Activated T-cell treated with anti-CD3 and anti-CD28 coated beads, Interleukin-2, amount 50 U/mL, for 4 hours (primary cell): ENCODE measurements around the gene SPOCK1. TPM values are rescaled to one million over a fixed set of nuclear protein-coding genes. Genes with fewer than 3 reads are reported as not detected.

Experiments used
- ATAC-seq, 2 donors: fragments of 200-7000 bp; cut with Tn5 transposase; one replicate each; pipeline ENCODE4 v1.10.0; 2021
- DNase-seq: peaks from one replicate; pipeline ENCODE4 v3.0.0-alpha.2; 2020
- H3K27me3 Mint-ChIP-seq: one replicate; pipeline ENCODE4 v1.8.0; 2021; ENCODE audit warnings: low read depth, mixed read lengths
- H3K36me3 Mint-ChIP-seq: one replicate; pipeline ENCODE4 v1.8.0; 2022; ENCODE audit warnings: mixed read lengths; ENCODE audit not compliant: insufficient read depth
- H3K4me1 Mint-ChIP-seq: one replicate; pipeline ENCODE4 v1.8.0; 2021; ENCODE audit warnings: low read depth, mixed read lengths
- H3K4me3 Mint-ChIP-seq: one replicate; pipeline ENCODE4 v1.8.0; 2021; ENCODE audit warnings: mild to moderate bottlenecking, moderate library complexity, mixed read lengths
- H3K9me3 Mint-ChIP-seq: one replicate; pipeline ENCODE4 v1.8.0; 2021; ENCODE audit warnings: mixed read lengths
- total RNA-seq, 3 donors: library from RNA; stranded (reverse); gene quantifications; one replicate each; pipeline ENCODE4 v1.2.1, GENCODE V29; 2021

SPOCK1 gene
- total RNA-seq, 3 donors from 2014 or later = not detected

GRCh38 chr5:137385064-137385463 is 114.1 kb downstream of the SPOCK1 start:
- Mint-ChIP-seq H3K4me3 (no peak overlapping the region), H3K36me3 (no peaks in the 10 kb centered on the region), H3K9me3 (peaks cover 19% of the 10 kb centered on the region), H3K27me3 (no peaks in the 10 kb centered on the region), H3K4me1 (no peaks in the 10 kb centered on the region)
- DNase-seq (no peak), ATAC-seq (no peak)

- no peaks in the 10 kb centered on the region for H3K4me1 Mint-ChIP-seq
- DNase-seq (no peak), ATAC-seq (no peak)
- H3K4me3 Mint-ChIP-seq = no peak overlapping the region
- no peaks in the 10 kb centered on the region for H3K27me3 Mint-ChIP-seq
- H3K36me3 Mint-ChIP-seq = no peaks in the 10 kb centered on the region
- H3K9me3 Mint-ChIP-seq = peaks cover 19% of the 10 kb centered on the region
Measured at GRCh38 chr5:137383909-137384308, 115.2 kb downstream of the SPOCK1 start.

GRCh38 chr5:137381555-137381954 is 117.6 kb downstream of the SPOCK1 start:
- Mint-ChIP-seq H3K4me1 (no peaks in the 10 kb centered on the region), H3K36me3 (no peaks in the 10 kb centered on the region), H3K9me3 (peaks cover 19% of the 10 kb centered on the region), H3K4me3 (no peak overlapping the region), H3K27me3 (no peaks in the 10 kb centered on the region)
- DNase-seq (no peak), ATAC-seq (no peak)

DNA sequence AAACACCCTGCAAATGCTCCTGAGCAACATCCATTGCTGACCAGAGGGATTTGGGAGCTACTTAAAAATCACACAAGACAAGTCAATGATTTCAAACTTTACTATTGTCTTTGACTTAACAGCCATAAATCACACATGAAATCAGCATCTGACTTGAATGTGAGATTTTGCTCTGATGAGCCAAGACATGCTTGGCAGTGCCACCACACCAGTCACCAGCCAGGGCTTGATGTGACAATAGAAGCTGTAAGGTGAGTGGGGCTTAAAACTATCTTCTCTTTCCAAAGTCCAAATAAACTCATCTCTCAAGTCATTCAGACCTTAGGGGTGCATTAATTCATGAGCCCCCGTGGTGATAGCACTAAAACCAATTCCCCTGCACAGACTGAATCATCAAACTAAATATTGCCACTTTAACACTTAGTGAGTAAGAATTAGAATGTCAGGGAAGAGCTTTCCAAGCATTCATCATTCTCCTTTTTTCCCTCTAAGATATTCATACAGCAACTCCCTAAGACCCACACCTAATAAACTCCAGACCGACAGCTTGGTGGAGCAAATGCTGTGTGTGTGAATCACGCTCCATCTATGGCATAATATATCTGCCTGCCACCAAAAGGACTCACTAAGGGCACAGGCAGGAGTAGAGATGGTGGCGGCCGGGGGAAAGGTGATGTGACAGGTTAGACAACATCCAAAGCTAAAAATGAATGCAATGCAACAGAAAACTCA is 119.4 kb downstream of the SPOCK1 start:
- H3K4me3 Mint-ChIP-seq = no peak overlapping the region
- H3K9me3 Mint-ChIP-seq = peaks cover 19% of the 10 kb centered on the region
- no peaks in the 10 kb centered on the region for H3K4me1 Mint-ChIP-seq
- H3K27me3 Mint-ChIP-seq = no peaks in the 10 kb centered on the region
- no peaks in the 10 kb centered on the region for H3K36me3 Mint-ChIP-seq
- DNase-seq = no peak
- no peak for ATAC-seq

DNA sequence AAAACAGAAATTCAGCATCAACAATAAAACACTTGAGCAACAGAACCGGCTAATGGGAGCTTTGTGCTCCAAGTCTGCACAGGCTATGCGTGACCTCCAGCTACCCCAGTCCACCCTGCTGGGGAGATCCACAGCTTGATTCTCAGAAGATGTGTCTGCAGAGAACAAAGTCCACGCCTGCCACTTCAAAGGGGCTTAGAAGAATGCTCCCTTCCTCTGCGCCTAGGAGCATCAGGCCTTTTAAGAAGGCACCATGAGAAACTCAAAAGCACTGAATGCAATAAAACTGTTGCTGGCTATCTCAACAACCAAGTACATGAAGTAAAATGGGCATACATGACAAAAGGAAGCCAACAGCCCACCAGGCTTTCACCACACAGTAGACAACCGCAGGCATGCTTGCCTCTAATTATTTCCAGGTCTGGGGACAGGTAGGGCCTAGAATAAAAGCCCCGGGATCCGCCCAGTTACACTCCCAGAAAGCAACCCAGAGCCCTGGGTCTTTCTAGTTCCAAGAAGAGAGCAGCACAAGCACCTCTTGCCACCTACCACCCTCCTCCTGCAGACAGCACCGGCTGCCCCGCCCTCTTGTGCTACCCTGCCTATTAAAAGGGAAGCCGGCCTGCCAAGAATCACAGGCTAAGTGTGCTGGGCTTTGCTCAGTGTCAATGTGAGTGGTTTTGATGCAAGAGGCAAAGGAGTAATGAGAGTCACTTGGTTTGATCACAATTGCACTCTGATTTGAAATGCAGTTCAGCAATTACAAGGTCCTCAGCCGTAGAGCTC is 123.2 kb downstream of the SPOCK1 start:
- no peak for DNase-seq
- Mint-ChIP-seq H3K4me1 (no peaks in the 10 kb centered on the region), H3K36me3 (no peaks in the 10 kb centered on the region), H3K4me3 (no peak overlapping the region), H3K9me3 (peaks cover 7% of the 10 kb centered on the region), H3K27me3 (no peaks in the 10 kb centered on the region)
- no peak for ATAC-seq

GRCh38 chr5:137374110-137374714 is 124.9 kb downstream of the SPOCK1 start:
- H3K27me3 Mint-ChIP-seq = no peaks in the 10 kb centered on the region
- H3K36me3 Mint-ChIP-seq = no peaks in the 10 kb centered on the region
- H3K4me1 Mint-ChIP-seq = no peaks in the 10 kb centered on the region
- ATAC-seq = no peak
- no peaks in the 10 kb centered on the region for H3K9me3 Mint-ChIP-seq
- no peak for DNase-seq
- no peak overlapping the region for H3K4me3 Mint-ChIP-seq

GRCh38 chr5:137372773-137373160 is 126.4 kb downstream of the SPOCK1 start:
- H3K4me3 Mint-ChIP-seq = no peak overlapping the region
- H3K9me3 Mint-ChIP-seq = no peaks in the 10 kb centered on the region
- no peak for DNase-seq
- no peaks in the 10 kb centered on the region for H3K4me1 Mint-ChIP-seq
- no peak for ATAC-seq
- H3K36me3 Mint-ChIP-seq = no peaks in the 10 kb centered on the region
- no peaks in the 10 kb centered on the region for H3K27me3 Mint-ChIP-seq

DNA sequence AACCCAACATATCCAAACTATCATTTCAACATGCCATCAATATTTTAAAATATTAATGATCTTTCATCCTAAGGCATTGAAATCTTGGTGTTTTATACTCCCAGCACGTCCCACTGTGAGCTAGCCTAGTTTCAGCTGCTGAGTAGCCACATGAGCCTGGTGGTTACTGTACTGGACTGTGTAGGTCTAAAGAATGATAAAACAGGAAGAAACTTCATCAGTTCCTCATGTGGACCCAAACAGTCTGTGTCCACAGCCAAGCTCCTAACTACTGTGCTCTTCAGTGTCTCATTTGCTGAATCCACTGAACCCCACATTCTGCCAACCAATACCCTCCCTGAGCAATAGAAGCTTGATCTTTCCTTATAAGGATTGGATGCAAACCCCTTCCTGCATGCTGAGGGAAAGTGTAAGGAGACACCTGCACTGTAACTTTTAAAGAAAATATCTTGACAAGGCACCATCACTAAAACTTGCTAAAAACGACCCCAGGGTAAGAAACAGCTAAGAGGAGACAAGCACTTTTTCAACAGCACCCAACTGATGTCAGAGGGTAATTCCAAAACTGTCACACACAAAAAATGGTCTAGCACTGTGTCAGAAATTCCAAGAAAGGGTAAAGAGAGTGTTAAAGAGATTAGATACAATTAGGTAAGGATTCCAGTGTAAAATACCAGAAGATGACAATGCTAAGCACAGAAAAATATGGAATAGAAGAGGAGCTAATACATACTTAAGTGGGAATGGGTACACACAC is 126.9 kb downstream of the SPOCK1 start:
- ATAC-seq (no peak), DNase-seq (no peak)
- Mint-ChIP-seq H3K4me1 (no peaks in the 10 kb centered on the region), H3K36me3 (no peaks in the 10 kb centered on the region), H3K27me3 (no peaks in the 10 kb centered on the region), H3K9me3 (no peaks in the 10 kb centered on the region), H3K4me3 (no peak overlapping the region)

- DNase-seq = no peak
- H3K27me3 Mint-ChIP-seq = peaks cover 2% of the 10 kb centered on the region
- H3K4me3 Mint-ChIP-seq = no peak overlapping the region
- H3K9me3 Mint-ChIP-seq = no peaks in the 10 kb centered on the region
- H3K4me1 Mint-ChIP-seq = no peaks in the 10 kb centered on the region
- H3K36me3 Mint-ChIP-seq = no peaks in the 10 kb centered on the region
- ATAC-seq = no peak
Measured at GRCh38 chr5:137370096-137371071, 128.7 kb downstream of the SPOCK1 start.

GRCh38 chr5:137368651-137369050 is 130.5 kb downstream of the SPOCK1 start:
- Mint-ChIP-seq H3K36me3 (no peaks in the 10 kb centered on the region), H3K4me1 (no peaks in the 10 kb centered on the region), H3K4me3 (no peak overlapping the region), H3K9me3 (no peaks in the 10 kb centered on the region), H3K27me3 (peaks cover 2% of the 10 kb centered on the region)
- ATAC-seq (no peak), DNase-seq (no peak)

GRCh38 chr5:137367951-137368350 is 131.2 kb downstream of the SPOCK1 start:
- Mint-ChIP-seq H3K27me3 (peaks cover 2% of the 10 kb centered on the region), H3K9me3 (no peaks in the 10 kb centered on the region), H3K4me1 (no peaks in the 10 kb centered on the region), H3K36me3 (no peaks in the 10 kb centered on the region), H3K4me3 (no peak overlapping the region)
- DNase-seq = no peak
- ATAC-seq = no peak

DNA sequence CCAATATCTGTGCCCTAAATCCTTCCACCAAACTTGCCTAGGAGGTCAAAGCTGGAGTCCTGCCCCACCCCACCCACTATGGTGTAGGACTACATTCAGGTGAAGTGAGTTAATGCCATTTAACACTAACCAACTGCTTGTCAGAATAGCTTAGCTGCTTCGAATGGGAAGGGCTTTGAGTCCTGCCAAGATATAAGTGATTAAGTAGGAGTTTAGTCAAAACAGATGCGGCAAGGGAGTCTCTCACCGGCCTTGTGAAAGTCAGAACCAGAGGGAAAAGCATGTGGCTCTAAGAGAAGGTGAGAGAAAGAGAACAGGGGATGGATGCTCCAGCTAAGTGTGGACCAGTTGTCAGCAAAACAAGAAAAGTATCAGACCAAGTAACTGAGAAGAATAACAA is 132.6 kb downstream of the SPOCK1 start:
- H3K9me3 Mint-ChIP-seq = no peaks in the 10 kb centered on the region
- DNase-seq (no peak), ATAC-seq (no peak)
- H3K4me3 Mint-ChIP-seq = no peak overlapping the region
- H3K27me3 Mint-ChIP-seq = peaks cover 2% of the 10 kb centered on the region
- no peaks in the 10 kb centered on the region for H3K4me1 Mint-ChIP-seq
- no peaks in the 10 kb centered on the region for H3K36me3 Mint-ChIP-seq

GRCh38 chr5:137365126-137365865 is 133.8 kb downstream of the SPOCK1 start:
- Mint-ChIP-seq H3K36me3 (no peaks in the 10 kb centered on the region), H3K4me1 (no peaks in the 10 kb centered on the region), H3K4me3 (no peak overlapping the region), H3K27me3 (peaks cover 2% of the 10 kb centered on the region), H3K9me3 (no peaks in the 10 kb centered on the region)
- no peak for ATAC-seq
- no peak for DNase-seq
